A549 (cell line): Measurements from ENCODE around the gene TTC39B. TPM values are rescaled to one million over a fixed set of nuclear protein-coding genes. Genes with fewer than 3 reads are reported as not detected.

Source experiments
- ATAC-seq, 2 experiments: fragments of 200-7000 bp in 1 of 2; fragments of >200 bp in 1 of 2; cut with Nextera tagmentation in 1 of 2; cut with Tn5 transposase in 1 of 2; 3 replicates each; pipeline versions ENCODE4 v1.8.0 to v1.9.1; 2018 to 2020; ENCODE audit warnings: mild to moderate bottlenecking in 1 of 2, moderate library complexity in 1 of 2
- CTCF ChIA-PET: fragments of 300-600 bp; sonication (Branson Sonifier 250); formaldehyde crosslinking; extraction: SDS; loops from one replicate; lab custom pipeline; 2021; ENCODE audit warnings: antibody characterized with exemption, inconsistent platforms; lab: Yijun Ruan, JAX
- POLR2A ChIA-PET: fragments of 350-600 bp; formaldehyde crosslinking; extraction: SDS; loops from one replicate; lab custom pipeline; 2021; ENCODE audit warnings: antibody characterized with exemption, inconsistent platforms; lab: Yijun Ruan, JAX
- DNase-seq, 2 experiments: peaks; one replicate each; pipeline versions ENCODE4 v3.0.0 to v3.0.0-alpha.2; 2011 to 2016; ENCODE audit warnings: low read depth in 1 of 2, low spot score in 1 of 2
- FAIRE-seq: peaks from 2 replicates; lab custom pipeline; 2011; peaks lifted over from hg19 to GRCh38; lab: Jason Lieb, UNC
- H3K27ac ChIP-seq, 2 experiments: fragments of >200 bp; sonication (Bioruptor Twin); formaldehyde crosslinking; 3 replicates each; pipeline ENCODE4 v1.5.1; 2016 to 2017
- H3K4me1 ChIP-seq: fragments of >200 bp; sonication (Bioruptor Twin); formaldehyde crosslinking; 3 replicates; pipeline ENCODE4 v1.6.1; 2016
- H3K4me2 ChIP-seq: fragments of >200 bp; sonication (Bioruptor Twin); formaldehyde crosslinking; 3 replicates; pipeline ENCODE4 v1.6.1; 2016
- H3K4me3 ChIP-seq: fragments of >200 bp; sonication (Bioruptor Twin); formaldehyde crosslinking; 3 replicates; pipeline ENCODE4 v1.5.1; 2016
- H3K9me3 ChIP-seq: fragments of >200 bp; sonication (Bioruptor Twin); formaldehyde crosslinking; 3 replicates; pipeline ENCODE4 v1.6.1; 2016
- BCL3 ChIP-seq: fragments of >200 bp; sonication (Bioruptor Twin); formaldehyde crosslinking; IDR thresholded peaks from 3 replicates; pipeline ENCODE4 v1.6.1; 2016
- CBX2 ChIP-seq: fragments of 200-600 bp; sonication (generic); IDR thresholded peaks from 2 replicates; pipeline ENCODE4 v1.6.1; 2016; ENCODE audit warnings: low read depth, mild to moderate bottlenecking, borderline replicate concordance
- CEBPB ChIP-seq, 2 experiments: fragments of >200 bp in 1 of 2; sonication (Bioruptor Twin) in 1 of 2; formaldehyde crosslinking in 1 of 2; IDR thresholded peaks; 2 replicates each; pipeline ENCODE4 v1.6.1; 2012 to 2016
- CHD4 ChIP-seq: fragments of 200-600 bp; sonication (generic); IDR thresholded peaks from 2 replicates; pipeline ENCODE4 v1.6.1; 2016; ENCODE audit warnings: antibody characterized with exemption, mild to moderate bottlenecking, borderline replicate concordance
- E2F6 ChIP-seq: IDR thresholded peaks from 2 replicates; pipeline ENCODE4 v1.6.1; 2012; ENCODE audit warnings: low read depth, borderline replicate concordance
- EHF ChIP-seq: fragments of 250-450 bp; sonication (Bioruptor Pico); IDR thresholded peaks from 2 replicates; pipeline ENCODE4 v1.5.0; 2020; ENCODE audit warnings: mild to moderate bottlenecking
- FOSL2 ChIP-seq, 2 experiments: fragments of 450-650 bp in 1 of 2; fragments of >200 bp in 1 of 2; sonication (Bioruptor Twin) in 1 of 2; formaldehyde crosslinking; IDR thresholded peaks; 2 replicates each; pipeline versions ENCODE4 v1.5.0 to v1.6.1; 2016 to 2020; ENCODE audit warnings: mild to moderate bottlenecking in 1 of 2, moderate library complexity in 1 of 2
- HOXA7 ChIP-seq: fragments of 250-450 bp; sonication (Bioruptor Pico); IDR thresholded peaks from 2 replicates; pipeline ENCODE4 v1.5.0; 2020; ENCODE audit warnings: mild to moderate bottlenecking, moderate library complexity
- KDM5A ChIP-seq: fragments of 200-600 bp; sonication (generic); IDR thresholded peaks from 2 replicates; pipeline ENCODE4 v1.6.1; 2016; ENCODE audit warnings: antibody characterized with exemption, mild to moderate bottlenecking
- MAZ ChIP-seq: fragments of 150-350 bp; IDR thresholded peaks from 2 replicates; pipeline ENCODE4 v1.6.1; 2014; ENCODE audit warnings: antibody characterized with exemption, low read depth, low read length, borderline replicate concordance
- NPAS2 ChIP-seq: fragments of 250-450 bp; sonication (Bioruptor Pico); IDR thresholded peaks from 2 replicates; pipeline ENCODE4 v1.8.0; 2022; ENCODE audit warnings: mild to moderate bottlenecking, moderate library complexity, borderline replicate concordance
- POLR2AphosphoS2 ChIP-seq: conservative IDR thresholded peaks from 2 replicates; pipeline ENCODE4 v1.6.1; 2012; ENCODE audit warnings: low read length, improper control_type of control experiment, inconsistent platforms
- RCOR1 ChIP-seq: fragments of 150-350 bp; IDR thresholded peaks from 2 replicates; pipeline ENCODE4 v1.6.1; 2014; ENCODE audit warnings: antibody characterized with exemption, low read length, low read depth
- REST ChIP-seq: fragments of 200-600 bp; sonication (generic); IDR thresholded peaks from 2 replicates; pipeline ENCODE4 v1.6.1; 2016; ENCODE audit warnings: antibody characterized with exemption, mild to moderate bottlenecking, moderate library complexity
- TFCP2L1 ChIP-seq: fragments of 250-450 bp; sonication (Bioruptor Pico); IDR thresholded peaks from 2 replicates; pipeline ENCODE4 v1.5.0; 2021; ENCODE audit warnings: mild to moderate bottlenecking
- ZC3H11A ChIP-seq: fragments of 450-650 bp; IDR thresholded peaks from 2 replicates; pipeline ENCODE4 v1.6.1; 2014; ENCODE audit warnings: antibody characterized with exemption, mild to moderate bottlenecking
- ZFP36 ChIP-seq: fragments of 450-650 bp; IDR thresholded peaks from 2 replicates; pipeline ENCODE4 v1.6.1; 2014; ENCODE audit warnings: borderline replicate concordance; ENCODE audit not compliant: partially characterized antibody
- WGBS: methylation state at CpG from one replicate; pipeline ENCODE4 v1.1.6; 2017; ENCODE audit errors: missing lambda C conversion rate; 5-methylcytosine and 5-hydroxymethylcytosine counted together
- polyA plus RNA-seq, 4 experiments: library from polyadenylated mRNA; depleted of rRNA in 3 of 4; stranded (reverse); fragments of >200 nt; fragmentation: RNase III in 1 of 4; extraction: RNeasy Plus Mini Kit Qiagen cat#74134 plus additional on column Dnase treatment in 1 of 4; gene quantifications; 2 replicates in 3 of 4; 3 replicates in 1 of 4; pipeline ENCODE4 v1.2.3, GENCODE V29; 2011 to 2017

Gene TTC39B
- polyA plus RNA-seq, 2 of the 4 experiments (the other 2 are of a cell fraction), result 0.94 to 4.4 TPM

- ATAC-seq (no peak), FAIRE-seq (no peak), DNase-seq (no peak)
- Histone ChIP-seq H3K4me2 (no peak overlapping the region), H3K27ac (no peak overlapping the region), H3K9me3 (no peaks in the 10 kb centered on the region), H3K4me3 (no peak overlapping the region), H3K4me1 (no peaks in the 10 kb centered on the region)
- POLR2A ChIA-PET, result no interaction called here
- no peak for TF ChIP-seq NPAS2 (CRISPR knock-in tag)
- TF ChIP-seq ZFP36, result no peak
- no peak for TF ChIP-seq CBX2
- TF ChIP-seq CEBPB (IDR thresholded peaks at IDR 0.05), result no peak
- TF ChIP-seq EHF (CRISPR knock-in tag), result no peak
- TF ChIP-seq REST, result no peak
- TF ChIP-seq RCOR1, result no peak
- no peak for TF ChIP-seq HOXA7 (CRISPR knock-in tag)
- no peak for TF ChIP-seq BCL3
- no peak for TF ChIP-seq MAZ
- no peak for TF ChIP-seq POLR2AphosphoS2
- TF ChIP-seq KDM5A, result no peak
- TF ChIP-seq TFCP2L1, result no peak
- 41% methylated on average over 4 of the region's 4 CpGs for WGBS
- CTCF ChIA-PET, result no interaction called here
These were observed 20.7 kb downstream of the TTC39B start for GRCh38 chr9:15286161-15286821.

GRCh38 chr9:15282567-15283285 is 24.3 kb downstream of the TTC39B start:
- ATAC-seq (no peak), DNase-seq (no peak), FAIRE-seq (no peak)
- ChIA-PET CTCF (no interaction called here), POLR2A (no interaction called here)
- H3K4me3 ChIP-seq, result no peak overlapping the region
- WGBS, result 72% methylated on average over 8 of the region's 8 CpGs
- H3K4me1 ChIP-seq, result no peaks in the 10 kb centered on the region
- no peak for TF ChIP-seq FOSL2 (IDR thresholded peaks at IDR 0.05)
- TF ChIP-seq FOSL2 (CRISPR knock-in tag; IDR thresholded peaks at IDR 0.05), result no peak
- no peak for TF ChIP-seq CHD4
- TF ChIP-seq ZC3H11A, result no peak
- peak; percentile 41 for TF ChIP-seq ZFP36
- TF ChIP-seq E2F6, result no peak
- TF ChIP-seq REST, result no peak
- no peak overlapping the region for H3K4me2 ChIP-seq
- no peaks in the 10 kb centered on the region for H3K9me3 ChIP-seq
- H3K27ac ChIP-seq, result no peak overlapping the region
